ENCODE results near the gene RNU7-1.

The RNU7-1 gene

DNA sequence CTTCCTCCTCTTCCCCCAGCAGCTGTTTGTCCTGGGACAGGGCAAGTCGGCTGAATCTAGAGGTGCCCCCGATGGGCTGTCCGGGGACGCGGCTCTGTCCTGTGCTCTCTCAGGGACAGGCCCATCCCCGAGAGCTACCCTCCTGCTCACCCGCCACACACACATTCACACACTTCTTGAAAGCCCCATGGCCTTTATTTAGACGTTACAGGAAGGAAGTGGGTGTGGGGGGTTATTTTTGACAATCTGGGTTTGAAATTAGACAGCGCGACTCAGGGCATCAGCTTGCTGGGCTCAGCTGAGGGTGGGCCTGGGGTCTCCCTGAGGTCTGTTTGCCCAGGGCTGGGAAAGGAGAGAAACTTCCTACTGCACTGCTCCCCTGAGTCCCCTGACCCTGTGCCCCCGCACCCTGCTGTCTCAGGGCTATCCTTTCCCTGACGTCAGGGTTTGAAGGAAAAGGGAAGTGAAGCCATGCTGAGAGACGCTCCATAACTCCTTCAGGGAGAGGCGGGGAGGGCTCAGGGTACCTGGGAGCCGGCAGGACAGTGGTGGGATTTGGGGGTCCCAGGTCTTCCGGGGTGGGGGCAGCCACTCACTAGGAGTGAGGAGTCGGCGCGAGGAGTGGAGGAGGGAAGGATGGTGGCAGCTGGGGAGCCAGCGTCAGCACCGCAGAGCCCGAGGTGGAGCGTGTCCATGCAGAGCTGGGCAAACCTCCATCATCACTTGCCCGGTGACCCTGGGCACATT lies 15.6 kb downstream of the RNU7-1 start:
- H3K36me3 ChIP-seq = peaks cover 79% of the 10 kb centered on the region

DNA sequence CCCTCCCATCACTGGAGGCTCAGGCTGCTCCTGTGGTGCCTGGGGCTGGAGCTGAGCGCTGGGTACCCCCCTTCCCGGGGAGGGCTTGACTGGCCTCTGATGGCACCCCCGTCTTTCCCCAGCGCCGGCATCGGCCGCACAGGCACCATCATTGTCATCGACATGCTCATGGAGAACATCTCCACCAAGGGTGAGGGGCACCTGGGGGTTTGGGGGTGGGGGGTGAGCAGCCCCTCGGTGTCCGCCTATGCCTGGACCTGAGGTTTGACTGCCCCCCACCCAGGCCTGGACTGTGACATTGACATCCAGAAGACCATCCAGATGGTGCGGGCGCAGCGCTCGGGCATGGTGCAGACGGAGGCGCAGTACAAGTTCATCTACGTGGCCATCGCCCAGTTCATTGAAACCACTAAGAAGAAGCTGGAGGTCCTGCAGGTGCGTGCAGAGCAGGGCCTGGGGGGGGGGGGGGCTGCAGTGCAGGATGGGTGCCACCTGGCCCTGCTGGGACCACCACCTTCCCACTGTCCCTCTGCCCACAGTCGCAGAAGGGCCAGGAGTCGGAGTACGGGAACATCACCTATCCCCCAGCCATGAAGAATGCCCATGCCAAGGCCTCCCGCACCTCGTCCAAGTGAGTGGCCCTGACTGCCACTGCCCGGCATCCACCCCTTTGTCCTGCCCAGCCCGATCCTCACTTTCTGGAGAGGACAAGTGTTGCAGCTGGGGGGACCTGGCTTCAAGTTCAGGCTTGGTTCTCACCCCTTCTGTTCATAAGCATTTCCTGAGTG lies 16.4 kb downstream of the RNU7-1 start:
- Histone ChIP-seq H3K9me3 (no peaks in the 10 kb centered on the region), H3K4me3 (ENCODE audit: low read depth in 1 of 2, low read length in 1 of 2) (peak overlapping the region; percentile 53 to 88), H3K27ac (peak overlapping the region; percentile 99), H3K4me1 (ENCODE audit: control insufficient read depth in 1 of 2, insufficient read depth in 1 of 2, low read depth in 1 of 2, low read length in 1 of 2) (peaks cover 91 to 100% of the 10 kb centered on the region in 2 experiments), H3K27me3 (no peaks in the 10 kb centered on the region), H3K36me3 (peaks cover 71% of the 10 kb centered on the region)
- TF ChIP-seq CTCF (IDR thresholded peaks at IDR 0.05) = no peak

More for the DNA sequence above, 15.6 kb downstream of the RNU7-1 start:
- Histone ChIP-seq H3K27me3 (no peaks in the 10 kb centered on the region), H3K9me3 (no peaks in the 10 kb centered on the region), H3K4me1 (ENCODE audit: control insufficient read depth in 1 of 2, insufficient read depth in 1 of 2, low read depth in 1 of 2, low read length in 1 of 2) (peaks cover 91 to 100% of the 10 kb centered on the region in 2 experiments), H3K4me3 (ENCODE audit: low read depth in 1 of 2, low read length in 1 of 2) (peak overlapping the region; percentile 53 to 88), H3K27ac (peak overlapping the region; percentile 99)
- peak; percentile 14 for TF ChIP-seq CTCF (IDR thresholded peaks at IDR 0.05)

DNA sequence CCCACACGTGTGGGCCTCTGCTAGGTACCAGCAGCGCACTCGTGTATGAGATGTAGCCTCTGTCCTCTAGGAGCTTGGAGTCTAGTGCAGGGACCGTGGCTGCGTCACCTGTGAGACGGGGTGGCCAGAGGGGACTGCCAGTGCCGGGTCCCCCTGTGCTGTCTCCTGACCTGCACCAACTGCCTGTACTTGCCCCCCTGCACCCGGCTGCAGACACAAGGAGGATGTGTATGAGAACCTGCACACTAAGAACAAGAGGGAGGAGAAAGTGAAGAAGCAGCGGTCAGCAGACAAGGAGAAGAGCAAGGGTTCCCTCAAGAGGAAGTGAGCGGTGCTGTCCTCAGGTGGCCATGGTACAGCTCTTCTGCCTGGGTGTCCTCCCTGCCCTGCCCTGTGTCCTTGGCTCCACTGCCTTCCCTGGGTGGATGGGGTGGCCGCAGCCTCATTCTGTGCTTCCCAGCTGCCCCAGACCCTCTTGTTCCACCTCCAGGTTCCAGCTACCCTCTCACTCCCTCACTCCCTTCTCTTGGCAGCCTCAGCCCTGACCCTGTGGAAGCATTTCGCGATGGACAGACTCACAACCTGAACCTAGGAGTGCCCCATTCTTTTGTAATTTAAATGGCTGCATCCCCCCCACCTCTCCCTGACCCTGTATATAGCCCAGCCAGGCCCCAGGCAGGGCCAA lies 17.1 kb downstream of the RNU7-1 start:
- peaks cover 70% of the 10 kb centered on the region for H3K36me3 ChIP-seq
- H3K4me1 ChIP-seq (ENCODE audit: control insufficient read depth in 1 of 2, insufficient read depth in 1 of 2, low read depth in 1 of 2, low read length in 1 of 2) = peaks cover 89 to 97% of the 10 kb centered on the region in 2 experiments
- no peaks in the 10 kb centered on the region for H3K27me3 ChIP-seq
- peak overlapping the region; percentile 99 for H3K27ac ChIP-seq
- H3K9me3 ChIP-seq = no peaks in the 10 kb centered on the region
- TF ChIP-seq CTCF (IDR thresholded peaks at IDR 0.05) = peak; percentile 63
- H3K4me3 ChIP-seq (ENCODE audit: low read depth in 1 of 2, low read length in 1 of 2) = peak overlapping the region in 1 of 2 experiments; percentile 88

DNA sequence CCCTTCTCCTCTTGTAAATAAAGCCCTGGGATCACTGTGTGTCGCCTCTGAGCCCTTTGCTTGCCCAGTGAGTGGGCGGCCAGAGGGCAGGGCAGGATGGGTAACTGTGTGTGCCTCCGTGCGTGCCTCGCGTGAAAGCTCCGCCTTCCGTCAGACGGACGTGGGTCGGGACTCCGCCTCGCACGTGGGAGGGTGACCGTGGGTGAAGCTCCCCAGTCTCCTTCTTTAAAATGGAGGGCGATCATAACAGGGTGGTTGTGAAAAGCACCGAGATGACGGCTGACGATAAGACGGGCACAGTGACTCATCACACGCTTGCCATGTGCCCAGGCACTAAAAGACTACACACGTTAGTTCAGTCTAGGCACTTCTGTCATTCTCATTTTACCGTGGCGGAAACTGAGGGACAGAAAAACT lies 17.7 kb downstream of the RNU7-1 start:
- no peak for TF ChIP-seq CTCF (IDR thresholded peaks at IDR 0.05)
- Histone ChIP-seq H3K36me3 (peaks cover 70% of the 10 kb centered on the region), H3K4me3 (ENCODE audit: low read depth in 1 of 2, low read length in 1 of 2) (peak overlapping the region in 1 of 2 experiments; percentile 88), H3K9me3 (no peaks in the 10 kb centered on the region), H3K4me1 (ENCODE audit: control insufficient read depth in 1 of 2, insufficient read depth in 1 of 2, low read depth in 1 of 2, low read length in 1 of 2) (peaks cover 83 to 92% of the 10 kb centered on the region in 2 experiments), H3K27ac (peak overlapping the region; percentile 99), H3K27me3 (no peaks in the 10 kb centered on the region)

- H3K4me3 ChIP-seq (ENCODE audit: low read depth in 1 of 2, low read length in 1 of 2) = peak overlapping the region in 1 of 2 experiments; percentile 88
These were observed 18.2 kb downstream of the RNU7-1 start for GRCh38 chr12:6961695-6962284.

More at GRCh38 chr12:6961695-6962284, 18.2 kb downstream of the RNU7-1 start:
- Histone ChIP-seq H3K4me1 (ENCODE audit: control insufficient read depth in 1 of 2, insufficient read depth in 1 of 2, low read depth in 1 of 2, low read length in 1 of 2) (peaks cover 78 to 87% of the 10 kb centered on the region in 2 experiments), H3K27ac (peak overlapping the region; percentile 99), H3K9me3 (no peaks in the 10 kb centered on the region), H3K27me3 (no peaks in the 10 kb centered on the region), H3K36me3 (peaks cover 70% of the 10 kb centered on the region)
- peak; percentile 16 for TF ChIP-seq CTCF (IDR thresholded peaks at IDR 0.05)
